T1000 (cell line): Measurements from ENCODE around the gene EIF2B4.
"Not testable (repeated sequence)": the region's sequence is repeated elsewhere in the genome, so short reads cannot be mapped to it uniquely, and the experiment has no call there.

Source experiments
- DNase-seq: peaks from one replicate; lab custom pipeline; 2025; ENCODE audit warnings: mixed read lengths; lab: John Stamatoyannopoulos, UW

EIF2B4 gene

GRCh38 chr2:27336173-27336572, 34.0 kb downstream of the EIF2B4 start:
- DNase-seq = no peak

- DNase-seq = no peak
Observed at GRCh38 chr2:27335311-27335710, 34.8 kb downstream of the EIF2B4 start.

DNA sequence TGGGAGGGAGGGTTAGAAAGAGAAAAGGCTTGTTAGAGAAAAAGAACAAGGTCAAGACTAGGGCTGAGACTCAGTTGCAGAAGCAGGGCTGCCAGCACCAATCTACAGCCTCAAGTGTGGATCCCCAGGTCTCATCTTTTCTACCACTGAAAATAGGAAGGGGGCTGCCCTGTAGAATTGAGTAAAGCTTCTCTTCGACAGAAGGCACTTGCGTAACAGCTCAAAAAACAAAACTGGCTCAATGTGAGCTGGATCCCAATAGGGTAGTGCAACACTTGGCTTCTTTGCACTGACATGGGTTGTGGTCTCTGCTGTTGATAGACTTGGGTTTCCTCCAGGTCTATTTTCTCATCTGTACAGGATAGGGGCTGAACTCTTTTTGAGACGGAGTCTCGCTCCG, 45.4 kb downstream of the EIF2B4 start:
- no peak for DNase-seq

DNA sequence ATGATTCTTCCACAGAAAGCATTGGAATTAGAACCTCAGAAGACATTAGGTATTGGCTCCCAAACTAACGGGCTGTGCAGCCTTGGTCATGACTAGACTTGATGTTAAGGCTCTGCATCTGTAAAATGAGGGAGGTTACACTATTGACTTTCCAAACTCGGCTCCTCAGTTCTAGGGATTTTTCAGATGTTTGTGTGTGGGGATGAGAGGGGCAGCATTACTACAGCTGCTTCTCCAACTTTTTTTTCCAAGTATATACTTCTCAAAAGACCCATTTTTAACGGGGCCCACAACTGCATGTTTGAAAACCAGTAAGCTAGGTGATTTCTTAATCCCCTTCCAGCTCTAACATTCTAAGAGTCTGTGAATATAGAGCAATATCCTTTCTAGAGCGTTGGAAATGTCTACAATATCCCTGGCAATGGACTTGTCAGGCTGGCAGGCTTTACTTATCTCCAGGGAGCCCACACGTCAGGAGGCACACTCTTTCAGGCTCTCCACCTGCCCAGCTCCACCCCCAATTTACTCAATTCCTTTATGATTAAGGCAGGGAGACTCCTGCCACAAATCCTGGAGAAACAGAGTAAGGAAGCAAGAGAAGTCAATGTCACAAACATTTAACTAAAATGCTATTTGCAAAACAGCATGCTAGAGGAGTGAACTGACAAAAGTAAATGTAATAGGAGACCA, 46.4 kb downstream of the EIF2B4 start:
- DNase-seq = no peak

DNA sequence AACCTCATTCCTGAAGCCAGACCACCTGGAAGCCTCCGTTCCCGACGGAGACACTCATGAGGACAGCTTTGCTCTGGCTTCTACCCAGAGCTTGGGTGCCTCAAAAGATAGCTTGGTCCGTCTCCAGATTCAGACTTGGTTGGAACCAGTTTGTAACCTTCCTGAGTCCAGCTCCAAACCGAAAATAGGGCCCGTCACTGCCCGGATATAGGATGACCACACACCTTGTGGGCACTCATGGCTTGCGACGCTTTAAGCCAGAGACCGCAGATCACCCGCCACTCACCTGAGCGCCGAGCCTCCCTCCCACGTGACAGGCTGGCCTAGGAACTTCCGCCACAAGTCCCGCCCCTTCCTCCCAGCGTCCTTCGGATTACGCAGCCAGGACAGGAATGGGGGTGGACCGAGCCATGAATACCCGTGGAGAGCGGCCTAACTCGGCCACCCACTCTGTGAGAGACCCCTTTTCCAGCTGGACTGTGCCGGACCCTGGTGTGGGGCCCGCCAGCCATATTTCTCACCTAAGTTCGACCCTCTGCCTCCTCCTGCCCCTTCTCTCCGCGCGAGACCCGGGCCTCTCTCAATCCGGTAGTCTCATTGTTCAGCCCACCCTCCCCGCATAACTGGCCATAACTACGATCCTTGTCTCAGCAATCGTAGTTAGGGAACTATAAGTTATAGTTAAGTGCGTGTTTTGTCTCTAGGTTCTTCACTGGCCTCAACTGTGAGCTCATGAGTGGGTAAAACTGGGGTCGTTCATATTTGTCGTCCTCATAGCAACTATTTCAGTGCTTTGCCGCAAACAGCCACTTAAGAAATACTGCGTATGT, 47.2 kb downstream of the EIF2B4 start, which contains the start of gene MPV17:
TSS of gene MPV17 (minus strand) at position 332 of the 830 bp plus-strand sequence. CDS start 580 bp downstream, outside the sequence.
- peak; percentile 63 for DNase-seq

DNA sequence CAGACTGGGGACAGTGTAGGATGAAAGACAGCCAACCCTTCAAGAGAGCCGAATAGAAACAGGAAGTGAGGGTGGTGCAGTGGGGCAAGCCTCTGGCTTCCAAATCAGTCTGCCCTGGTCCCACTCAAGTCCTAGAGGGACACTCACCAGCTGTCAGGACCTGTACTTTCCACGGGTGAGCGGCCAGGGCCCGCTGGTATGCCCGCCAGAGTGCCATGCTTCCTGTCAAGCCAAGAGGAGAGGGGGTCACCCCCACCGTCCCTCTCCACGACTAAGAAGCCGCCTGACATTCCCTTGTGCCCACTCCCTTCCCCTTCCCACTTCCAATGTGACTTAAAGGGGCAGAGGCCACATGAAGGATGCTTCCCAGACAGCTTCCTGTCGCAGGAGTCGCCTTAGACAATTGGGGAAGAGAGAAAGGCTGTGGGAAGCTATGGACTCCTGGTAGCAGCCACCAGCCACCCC, 47.8 kb downstream of the EIF2B4 start:
- no peak for DNase-seq

DNA sequence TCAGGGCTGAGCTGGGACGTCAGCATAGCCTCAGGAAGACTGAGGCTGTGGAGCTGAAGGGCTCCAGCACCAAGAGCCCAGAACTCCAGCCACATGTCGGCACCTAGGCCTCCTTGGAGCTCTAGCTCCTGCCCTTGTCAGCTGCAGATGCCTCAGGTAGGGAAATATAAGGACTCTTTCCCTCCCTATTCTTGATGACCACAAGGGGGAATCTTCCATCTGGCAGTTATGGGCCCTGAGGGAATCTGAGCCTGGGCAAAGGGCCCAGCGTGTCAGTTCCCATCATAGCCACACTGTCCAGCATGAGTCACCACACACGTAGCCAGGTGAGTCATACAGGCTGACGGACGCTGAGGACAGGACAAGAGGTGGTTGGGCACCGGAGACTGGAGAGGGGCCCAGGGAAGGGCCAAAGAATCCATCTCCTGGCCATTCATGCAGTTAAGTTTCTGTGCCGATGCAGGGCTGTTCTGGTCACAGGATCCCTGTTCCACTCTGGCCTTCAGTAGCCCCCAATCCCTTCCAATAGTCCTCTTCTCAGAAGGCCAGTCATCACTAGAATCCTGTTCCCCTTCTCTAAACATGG, 49.1 kb downstream of the EIF2B4 start:
- DNase-seq = peak; percentile 93

DNA sequence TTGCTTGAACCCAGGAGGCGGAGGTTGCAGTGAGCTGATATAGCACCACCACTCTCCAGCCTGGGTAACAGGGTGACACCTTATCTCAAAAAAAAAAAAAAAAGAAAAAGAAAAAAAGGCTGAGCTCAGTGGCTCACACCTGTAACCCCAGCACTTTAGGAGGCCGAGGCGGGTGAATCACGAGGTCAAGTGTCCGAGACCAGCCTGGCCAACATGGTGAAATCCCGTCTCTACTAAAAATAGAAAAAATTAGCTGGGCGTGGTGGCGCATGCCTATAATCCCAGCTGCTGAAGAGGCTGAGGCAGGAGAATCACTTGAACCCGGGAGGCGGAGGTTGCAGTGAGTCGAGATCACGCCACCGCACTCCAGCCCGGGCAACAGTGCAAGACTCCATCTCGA, 50.3 kb downstream of the EIF2B4 start:
- DNase-seq = not testable (repeated sequence)

- DNase-seq = no peak
Observed at GRCh38 chr2:27316655-27317412, 53.3 kb downstream of the EIF2B4 start.

DNA sequence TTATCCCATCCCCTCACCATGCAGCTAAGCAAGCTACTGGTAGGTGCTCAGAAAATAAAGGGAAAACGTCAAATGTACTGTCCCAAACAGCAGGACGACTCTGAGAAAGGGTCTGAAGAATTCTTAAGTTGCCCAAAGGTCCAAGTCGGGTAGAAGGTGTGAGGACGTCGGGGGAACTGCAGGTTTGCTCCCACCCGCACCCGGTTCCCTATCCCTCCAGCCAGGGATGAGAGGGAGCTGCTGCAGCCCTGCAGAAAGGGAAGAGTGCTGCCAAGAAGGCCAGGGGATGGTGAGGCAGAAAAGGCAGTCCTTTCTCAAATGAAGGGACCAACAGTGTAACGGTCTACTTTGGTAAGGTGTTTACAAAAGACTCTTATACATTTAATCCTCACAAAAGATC, 55.0 kb downstream of the EIF2B4 start:
- no peak for DNase-seq

GRCh38 chr2:27314709-27315108, 55.4 kb downstream of the EIF2B4 start:
- no peak for DNase-seq
